ENCODE data around the gene CENPC.
"Not testable (repeated sequence)": the region's sequence is repeated elsewhere in the genome, so short reads cannot be mapped to it uniquely, and the experiment has no call there.

CENPC gene

GRCh38 chr4:67466751-67467150 lies 78.6 kb downstream of the CENPC start:
- DNase-seq (ENCODE audit: low read depth in 2 of 2) = no peak

GRCh38 chr4:67465763-67466052 lies 79.6 kb downstream of the CENPC start:
- DNase-seq (ENCODE audit: low read depth in 2 of 2) = no peak

- DNase-seq (ENCODE audit: low read depth in 2 of 2) = no peak
These were observed 80.1 kb downstream of the CENPC start for GRCh38 chr4:67465032-67465762.

GRCh38 chr4:67460574-67460973 lies 84.7 kb downstream of the CENPC start:
- DNase-seq (ENCODE audit: low read depth in 2 of 2) = no peak

- DNase-seq (ENCODE audit: low read depth in 2 of 2) = no peak
These were observed 86.1 kb downstream of the CENPC start for GRCh38 chr4:67459164-67459563.

GRCh38 chr4:67456577-67457196 lies 88.6 kb downstream of the CENPC start:
- no peak for DNase-seq (ENCODE audit: low read depth in 2 of 2)

GRCh38 chr4:67452846-67453205 lies 92.5 kb downstream of the CENPC start:
- DNase-seq (ENCODE audit: low read depth in 2 of 2) = not testable (repeated sequence)

GRCh38 chr4:67452100-67452845 lies 93.0 kb downstream of the CENPC start:
- no peak for DNase-seq (ENCODE audit: low read depth in 2 of 2)

- no peak for DNase-seq (ENCODE audit: low read depth in 2 of 2)
These were observed 93.8 kb downstream of the CENPC start for GRCh38 chr4:67451464-67451863.

- DNase-seq (ENCODE audit: low read depth in 2 of 2) = no peak
These were observed 96.7 kb downstream of the CENPC start for GRCh38 chr4:67448621-67449020.

- DNase-seq (ENCODE audit: low read depth in 2 of 2) = no peak
These were observed 97.4 kb downstream of the CENPC start for GRCh38 chr4:67447873-67448272.

- no peak for DNase-seq (ENCODE audit: low read depth in 2 of 2)
These were observed 98.5 kb downstream of the CENPC start for GRCh38 chr4:67446811-67447210.

- DNase-seq (ENCODE audit: low read depth in 2 of 2) = not testable (repeated sequence)
These were observed 99.4 kb downstream of the CENPC start for GRCh38 chr4:67445881-67446280.

GRCh38 chr4:67438975-67439374 lies 106.3 kb downstream of the CENPC start:
- no peak for DNase-seq (ENCODE audit: low read depth in 2 of 2)

- DNase-seq (ENCODE audit: low read depth in 2 of 2) = no peak
These were observed 107.2 kb downstream of the CENPC start for GRCh38 chr4:67437974-67438713.

GRCh38 chr4:67436742-67437141 lies 108.6 kb downstream of the CENPC start:
- no peak for DNase-seq (ENCODE audit: low read depth in 2 of 2)

- no peak for DNase-seq (ENCODE audit: low read depth in 2 of 2)
These were observed 114.3 kb downstream of the CENPC start for GRCh38 chr4:67430989-67431388.

- no peak for DNase-seq (ENCODE audit: low read depth in 2 of 2)
These were observed 116.5 kb downstream of the CENPC start for GRCh38 chr4:67428819-67429218.

Data from stimulated activated CD8-positive, alpha-beta memory T cell treated with anti-CD3 and anti-CD28 coated beads, Interleukin-7, amount 100 ng/mL, for 1 hour (primary cell).